SHP77 treated with DMSO at 0.1 percent for 48 hours (cell line): ENCODE data around the gene LCK.
A peak's percentile ranks its signal among the peaks of the same experiment; 100 is the strongest.

Source experiments
- DNase-seq: peaks from one replicate; lab custom pipeline; 2025; lab: John Stamatoyannopoulos, UW

Gene LCK

GRCh38 chr1:32327204-32327603 is 76.1 kb downstream of the LCK start:
- DNase-seq, result no peak

- DNase-seq, result no peak
Measured at GRCh38 chr1:32329931-32330466, 78.9 kb downstream of the LCK start.

- no peak for DNase-seq
Measured at GRCh38 chr1:32330558-32331151, 79.6 kb downstream of the LCK start.

- DNase-seq, result no peak
Measured at GRCh38 chr1:32331549-32331948, 80.5 kb downstream of the LCK start.

- DNase-seq, result no peak
Measured at GRCh38 chr1:32332290-32333079, 81.4 kb downstream of the LCK start.

- no peak for DNase-seq
Measured at GRCh38 chr1:32333251-32333963, 82.3 kb downstream of the LCK start.

GRCh38 chr1:32334274-32334861 is 83.3 kb downstream of the LCK start:
- DNase-seq, result no peak

- peak; percentile 7 for DNase-seq
Measured at GRCh38 chr1:32334864-32335534, 83.9 kb downstream of the LCK start.

GRCh38 chr1:32335535-32335789 is 84.4 kb downstream of the LCK start:
- no peak for DNase-seq
